ENCODE data around the gene DIP2C.

The DIP2C gene

DNA sequence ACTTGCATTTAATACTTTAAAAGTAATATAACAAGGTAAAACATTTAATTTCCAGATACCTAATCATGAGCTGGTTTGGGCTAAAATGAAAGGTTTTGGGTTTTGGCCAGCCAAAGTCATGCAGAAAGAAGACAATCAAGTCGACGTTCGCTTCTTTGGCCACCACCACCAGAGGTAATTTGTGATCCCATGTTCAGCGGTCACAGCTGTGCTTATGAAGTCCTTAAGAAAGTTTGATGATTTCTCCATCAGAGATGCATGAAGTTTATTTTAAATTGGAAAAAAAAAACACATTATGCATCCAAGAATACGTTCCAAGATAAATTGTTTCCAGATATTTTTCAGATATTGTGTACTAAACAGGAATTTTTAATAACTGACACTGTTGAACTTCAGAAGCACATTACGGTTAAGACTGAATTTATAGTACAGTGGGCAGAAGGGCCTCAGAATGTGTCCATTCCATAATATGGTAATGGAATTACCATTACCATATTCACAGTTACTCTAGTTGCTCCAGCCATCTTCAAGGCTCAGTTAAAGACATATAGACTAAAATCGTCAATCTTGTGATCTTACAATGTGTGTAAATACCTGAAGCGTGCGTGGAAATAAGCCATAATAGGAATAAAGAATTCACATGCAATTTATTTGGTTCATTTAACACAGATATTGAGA lies 447.4 kb downstream of the DIP2C start:
- DNase-seq = no peak

- DNase-seq = no peak
These were observed 448.0 kb downstream of the DIP2C start for GRCh38 chr10:241451-241850.

- no peak for DNase-seq
These were observed 450.4 kb downstream of the DIP2C start for GRCh38 chr10:239109-239508.

DNA sequence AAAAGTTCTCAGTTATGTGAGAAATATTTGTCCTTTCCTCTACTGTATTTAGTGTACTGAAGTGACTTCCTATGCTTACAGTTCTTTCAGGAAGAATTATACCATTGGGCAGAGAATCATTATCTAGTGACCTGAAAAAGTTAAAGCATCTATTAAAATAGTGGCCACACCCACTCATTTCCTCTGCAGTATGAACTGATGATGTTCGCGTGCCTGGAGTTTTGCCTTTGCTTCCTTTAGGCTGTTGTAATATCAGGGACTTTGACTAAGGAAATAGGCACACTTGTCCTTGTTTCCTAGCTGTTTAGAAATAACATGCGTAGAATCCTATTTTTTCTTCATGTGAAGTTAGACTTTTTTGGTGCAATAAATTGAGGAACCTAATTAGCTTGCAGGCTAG lies 453.6 kb downstream of the DIP2C start:
- DNase-seq = no peak

DNA sequence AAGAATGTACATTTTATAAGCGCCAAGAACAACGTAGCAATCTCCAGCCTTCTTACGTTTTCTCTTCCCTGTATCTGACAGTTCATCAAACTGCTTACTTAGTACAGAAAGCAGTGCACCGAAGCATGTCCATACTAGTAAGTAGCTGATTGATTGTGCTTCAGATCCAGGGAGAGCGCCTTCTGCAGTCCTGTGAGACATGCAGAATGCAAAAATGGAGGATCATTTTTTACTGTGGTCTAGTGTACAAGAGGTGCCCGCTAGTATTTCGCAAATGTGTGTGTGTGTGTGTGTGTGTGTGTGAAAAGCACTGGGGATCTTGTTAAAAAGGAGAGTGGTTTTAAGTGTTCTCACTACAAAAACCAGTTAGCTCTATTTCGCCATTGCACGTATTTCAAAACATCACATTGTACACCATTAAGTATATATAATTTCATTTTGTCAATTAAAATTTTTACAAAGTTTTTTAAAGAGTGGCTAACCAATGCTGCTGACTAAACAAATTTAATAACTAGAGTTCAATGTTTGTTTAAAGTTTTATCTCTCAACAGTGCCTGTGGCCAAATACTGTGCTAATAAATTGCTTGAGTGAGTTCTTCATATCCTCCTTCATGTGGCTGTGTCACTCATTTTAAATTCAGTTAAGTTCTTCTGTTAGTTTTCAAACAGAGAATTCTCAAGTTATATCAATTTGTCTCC lies 454.6 kb downstream of the DIP2C start:
- DNase-seq = no peak

DNA sequence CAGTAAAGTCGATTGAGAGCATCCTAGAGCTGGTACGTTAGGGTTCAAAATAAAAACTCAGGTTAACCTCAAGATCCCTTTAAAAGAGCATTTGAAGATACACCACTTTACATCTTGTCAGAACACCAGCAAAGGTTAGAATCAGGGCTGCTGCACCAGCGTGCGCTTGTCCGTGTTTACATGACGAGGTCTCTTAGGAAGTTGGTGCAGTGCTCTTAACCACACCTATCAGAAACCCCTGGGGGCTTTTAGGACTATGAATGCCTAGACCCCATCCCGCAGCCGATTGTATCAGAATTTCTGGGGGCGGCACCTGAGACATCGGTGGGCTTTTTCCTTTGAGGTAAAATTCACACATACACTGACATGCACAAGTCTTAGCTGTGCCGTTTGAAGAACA lies 456.6 kb downstream of the DIP2C start:
- DNase-seq = no peak

- DNase-seq = no peak
These were observed 457.4 kb downstream of the DIP2C start for GRCh38 chr10:232061-232460.

DNA sequence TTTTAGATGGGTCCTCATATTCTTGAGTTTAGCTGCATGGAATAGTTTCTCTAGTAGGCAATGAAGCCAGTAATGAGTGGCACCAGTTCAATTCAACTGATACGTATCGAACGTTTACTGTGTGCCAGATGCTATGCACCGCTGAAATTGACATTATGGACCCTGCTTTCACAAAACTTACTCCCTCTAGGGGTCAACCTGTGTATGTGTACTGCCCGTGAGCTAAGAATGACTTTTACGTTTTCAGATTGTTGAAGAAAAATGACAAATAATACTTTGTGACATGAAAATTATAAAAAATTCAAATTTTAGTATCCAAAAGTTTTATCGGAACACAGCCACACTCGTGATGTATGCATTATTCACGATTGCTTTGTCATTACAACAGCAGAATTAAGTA lies 458.7 kb downstream of the DIP2C start:
- DNase-seq = no peak

- no peak for DNase-seq
These were observed 461.1 kb downstream of the DIP2C start for GRCh38 chr10:228366-228765.

GRCh38 chr10:227014-227413 lies 462.5 kb downstream of the DIP2C start:
- DNase-seq = no peak

DNA sequence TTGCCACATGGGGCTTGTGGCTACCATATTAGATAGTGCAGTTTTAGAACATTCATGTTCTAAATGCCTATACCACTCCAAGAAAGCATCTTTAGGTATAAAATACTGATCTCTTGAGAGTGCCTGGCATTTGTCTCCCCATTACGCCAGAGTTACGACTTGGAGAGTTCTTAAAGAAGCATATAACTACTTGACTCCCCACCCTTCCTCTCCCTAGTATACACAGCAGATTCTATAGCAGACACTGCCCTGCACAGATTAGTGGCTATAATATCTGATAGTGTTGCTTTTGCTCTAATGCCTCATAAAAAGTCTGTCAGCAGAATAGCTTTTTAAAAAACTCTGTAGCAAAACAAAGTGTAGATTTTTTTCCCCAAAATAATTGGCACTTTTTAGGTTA lies 463.4 kb downstream of the DIP2C start:
- DNase-seq = no peak

- DNase-seq = no peak
These were observed 464.9 kb downstream of the DIP2C start for GRCh38 chr10:224571-224970.

Data from activated CD8-positive, alpha-beta memory T cell treated with anti-CD3 and anti-CD28 coated beads, Interleukin-2, amount 50 U/mL, for 48 hours (primary cell).